IPS-18c (cell line): ENCODE results near the gene RBFOX1.

Experiments
- H3K4me3 ChIP-seq: 2 replicates; pipeline ENCODE4 v1.7.0; 2013; ENCODE audit warnings: low read depth, mild to moderate bottlenecking, low read length, moderate library complexity; ENCODE audit not compliant: insufficient read depth
- H3K9me3 ChIP-seq: one replicate; pipeline ENCODE4 v1.6.1; 2013; ENCODE audit warnings: mild to moderate bottlenecking, low read length, moderate library complexity; ENCODE audit not compliant: control insufficient read depth, insufficient read depth

The RBFOX1 gene

GRCh38 chr16:7422036-7422888 is 89.6 kb downstream of the RBFOX1 start:
- peaks cover under 1% of the 10 kb centered on the region for H3K9me3 ChIP-seq
- no peak overlapping the region for H3K4me3 ChIP-seq

DNA sequence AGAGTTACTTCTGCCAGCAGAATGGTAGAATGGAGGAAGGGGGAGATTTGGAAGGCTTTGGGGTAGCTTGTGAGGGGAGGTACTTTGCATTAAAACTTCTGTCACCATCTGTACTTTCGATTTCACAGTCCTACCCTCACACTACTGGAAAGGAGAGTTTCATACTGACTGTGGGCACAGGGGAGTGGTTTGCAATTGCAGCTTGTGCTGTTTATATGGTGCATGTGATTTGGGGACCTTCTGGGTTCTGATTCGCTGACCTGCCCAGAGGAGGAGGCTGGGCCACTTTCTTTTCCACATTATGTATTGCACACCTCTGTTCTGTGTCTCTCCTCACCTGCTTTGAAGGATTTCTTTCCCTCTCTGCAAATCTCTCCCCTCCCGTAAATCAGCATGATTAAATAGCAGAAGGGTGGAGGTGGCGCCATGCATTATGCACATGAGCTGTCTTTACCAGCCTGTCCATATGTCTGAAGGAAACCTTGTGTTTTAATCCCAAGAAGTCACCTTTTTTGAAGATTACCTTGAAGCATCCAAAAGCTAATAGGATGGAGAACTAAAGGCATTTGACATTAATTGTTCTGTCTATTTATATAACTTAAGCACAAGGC is 90.9 kb downstream of the RBFOX1 start:
- Histone ChIP-seq H3K9me3 (no peaks in the 10 kb centered on the region), H3K4me3 (no peak overlapping the region)

DNA sequence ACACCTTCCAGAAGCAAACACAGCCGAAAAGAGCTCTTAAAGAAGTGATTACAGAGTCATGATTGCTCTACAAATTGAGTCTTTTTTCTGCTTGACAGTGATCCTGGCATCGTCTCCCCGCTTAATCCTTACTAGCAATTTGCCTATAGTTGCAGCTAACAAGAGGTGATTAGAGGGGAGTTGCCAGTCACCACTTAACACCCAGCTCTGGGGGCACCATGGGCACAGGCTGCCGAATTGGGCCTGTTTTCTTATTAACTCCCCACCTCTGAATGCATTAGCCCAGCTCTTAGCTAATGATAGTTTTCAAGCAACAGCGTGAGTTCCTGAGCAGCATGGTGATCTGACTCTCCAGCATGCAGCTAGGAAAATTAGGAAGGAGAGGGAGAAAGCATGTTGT is 93.5 kb downstream of the RBFOX1 start:
- no peaks in the 10 kb centered on the region for H3K9me3 ChIP-seq
- H3K4me3 ChIP-seq = no peak overlapping the region

- Histone ChIP-seq H3K9me3 (no peaks in the 10 kb centered on the region), H3K4me3 (no peak overlapping the region)
These were observed 99.1 kb downstream of the RBFOX1 start for GRCh38 chr16:7431723-7432122.

DNA sequence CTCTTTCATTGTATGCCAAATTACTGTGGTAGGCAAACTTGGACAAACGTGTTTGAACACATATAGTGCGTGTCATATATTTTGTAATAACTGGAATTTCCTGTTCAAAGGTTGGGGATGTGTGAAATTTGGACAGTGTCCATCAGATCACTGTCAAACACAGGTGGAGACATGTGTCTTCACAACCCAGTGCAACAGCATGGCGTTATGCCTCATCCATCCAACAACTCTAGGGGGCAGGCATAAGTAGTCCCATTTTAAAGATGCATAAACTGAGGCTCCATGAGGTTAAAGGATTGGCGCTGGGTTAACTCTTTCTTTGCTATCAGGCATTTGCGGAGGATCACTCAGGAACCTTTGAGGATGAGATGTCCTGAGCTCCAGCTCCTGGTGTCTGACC is 103.7 kb downstream of the RBFOX1 start:
- Histone ChIP-seq H3K9me3 (no peaks in the 10 kb centered on the region), H3K4me3 (no peak overlapping the region)

DNA sequence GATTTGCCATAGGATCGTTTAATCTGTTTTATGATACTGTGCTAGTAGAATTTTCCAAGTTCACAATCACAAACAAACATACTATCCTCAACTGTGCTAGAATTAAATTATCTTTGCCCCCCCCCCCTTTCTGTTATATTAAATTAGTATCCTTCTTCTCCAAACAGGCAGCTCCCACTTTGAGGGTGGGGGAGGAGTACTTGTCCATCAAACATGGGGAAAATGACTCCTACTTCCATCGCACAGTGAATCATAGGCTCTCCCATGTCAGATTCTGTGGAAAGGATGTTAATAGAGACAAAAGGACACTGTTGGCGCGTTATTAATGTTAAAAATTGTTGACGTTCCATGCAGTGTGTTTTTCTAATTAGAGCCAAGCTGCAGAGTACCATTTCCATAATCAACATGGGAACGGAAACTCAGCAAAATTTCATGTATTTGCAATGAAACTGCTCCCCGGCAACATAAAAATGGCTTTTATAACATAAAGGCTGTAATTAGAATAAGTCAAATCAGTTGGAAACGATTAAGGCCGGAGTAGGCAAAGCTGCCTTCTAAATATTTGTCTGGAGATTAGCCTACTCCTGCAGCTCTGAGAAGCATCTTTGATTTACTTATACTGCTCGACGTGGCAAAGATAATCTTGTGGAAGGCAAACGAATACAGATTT is 104.6 kb downstream of the RBFOX1 start:
- Histone ChIP-seq H3K4me3 (no peak overlapping the region), H3K9me3 (no peaks in the 10 kb centered on the region)

DNA sequence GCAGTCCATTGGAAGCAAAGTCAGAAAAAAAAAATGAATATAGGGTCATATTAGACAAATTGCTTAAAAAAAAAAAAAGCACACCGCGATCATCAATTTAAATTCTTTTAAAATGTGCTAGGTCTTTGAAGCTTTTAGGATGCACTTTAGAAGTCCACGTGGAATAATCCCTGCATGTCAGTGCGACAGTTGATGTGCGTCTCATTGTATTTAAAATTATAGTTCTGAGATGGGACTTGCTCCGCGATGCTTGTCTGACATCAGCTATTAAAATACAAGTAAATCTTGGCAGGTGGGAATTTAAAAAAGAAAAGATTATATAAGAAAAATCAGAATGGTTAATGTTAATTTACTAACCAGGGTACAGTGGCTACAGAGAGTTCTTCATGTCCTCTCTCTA is 105.2 kb downstream of the RBFOX1 start:
- Histone ChIP-seq H3K9me3 (no peaks in the 10 kb centered on the region), H3K4me3 (no peak overlapping the region)

DNA sequence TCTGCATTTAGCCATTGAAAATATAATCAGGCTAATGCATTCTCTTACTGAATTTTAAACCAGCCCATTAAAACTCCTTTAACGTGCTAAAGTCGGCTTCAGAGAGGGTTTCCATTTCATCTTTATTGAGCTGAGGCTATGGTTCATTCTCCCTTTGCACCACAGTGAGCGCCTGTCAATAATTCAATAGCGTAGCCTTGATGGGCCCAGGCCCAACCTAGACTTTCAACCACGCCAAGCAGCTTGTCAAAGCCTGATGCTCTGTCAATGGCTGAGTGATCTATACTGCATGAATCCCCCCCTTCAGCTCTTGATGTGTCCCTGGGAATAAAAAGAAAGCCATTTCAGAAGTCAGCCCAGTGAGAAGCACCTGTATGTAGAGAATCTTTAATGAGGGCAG is 106.0 kb downstream of the RBFOX1 start:
- H3K4me3 ChIP-seq = no peak overlapping the region

GRCh38 chr16:7439518-7439917 is 106.9 kb downstream of the RBFOX1 start:
- H3K9me3 ChIP-seq = no peaks in the 10 kb centered on the region
- H3K4me3 ChIP-seq = no peak overlapping the region

More for the DNA sequence above, 106.0 kb downstream of the RBFOX1 start:
- H3K9me3 ChIP-seq = no peaks in the 10 kb centered on the region

DNA sequence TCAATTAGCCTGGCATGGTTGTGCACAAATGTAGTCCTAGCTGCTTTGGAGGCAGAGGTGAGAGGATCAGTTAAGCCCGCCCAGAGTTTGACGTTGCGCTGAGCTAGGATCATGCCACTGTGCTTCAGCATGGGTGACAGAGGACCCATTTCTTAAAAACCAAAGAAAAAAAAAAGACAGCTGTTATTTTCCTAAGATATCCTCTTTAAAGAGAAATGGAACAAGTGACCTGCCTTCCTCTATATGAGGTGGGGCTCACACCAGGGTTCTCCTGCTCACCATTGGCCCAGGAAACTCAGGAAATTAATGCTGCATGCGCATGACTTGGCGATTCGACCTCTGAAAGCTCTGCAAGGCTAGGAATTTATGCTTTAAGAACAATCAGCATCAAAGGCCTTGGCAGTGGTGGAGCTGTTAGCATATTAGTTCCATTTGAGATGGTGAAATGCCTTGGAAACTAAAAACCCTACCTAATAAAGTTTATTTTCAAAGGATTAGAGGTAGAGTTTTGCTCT is 108.3 kb downstream of the RBFOX1 start:
- H3K4me3 ChIP-seq = no peak overlapping the region
- no peaks in the 10 kb centered on the region for H3K9me3 ChIP-seq

- Histone ChIP-seq H3K4me3 (no peak overlapping the region), H3K9me3 (no peaks in the 10 kb centered on the region)
These were observed 109.4 kb downstream of the RBFOX1 start for GRCh38 chr16:7442050-7442449.

DNA sequence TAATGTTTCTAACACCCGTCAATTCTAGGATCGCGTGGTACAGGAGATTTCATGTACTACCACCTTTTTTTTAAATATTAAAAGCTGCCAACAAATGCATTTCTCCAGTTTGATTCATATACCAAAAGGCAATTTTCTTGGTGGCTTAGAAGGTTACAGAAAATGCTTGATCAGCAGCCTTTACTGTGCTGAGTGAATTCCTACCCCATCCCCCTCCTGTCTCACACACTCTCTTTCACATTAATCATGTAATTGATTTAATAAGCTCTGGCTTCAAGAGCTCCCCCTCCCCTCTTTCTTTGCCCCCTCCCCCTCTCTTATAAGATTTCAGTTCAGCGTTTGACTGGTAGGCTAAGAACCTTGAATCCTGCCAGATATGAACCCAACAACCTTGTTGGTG is 110.5 kb downstream of the RBFOX1 start:
- H3K9me3 ChIP-seq = no peaks in the 10 kb centered on the region

GRCh38 chr16:7443648-7444365 is 111.2 kb downstream of the RBFOX1 start:
- no peaks in the 10 kb centered on the region for H3K9me3 ChIP-seq

More for the DNA sequence above, 110.5 kb downstream of the RBFOX1 start:
- H3K4me3 ChIP-seq = no peak overlapping the region

GRCh38 chr16:7449306-7449705 is 116.7 kb downstream of the RBFOX1 start:
- Histone ChIP-seq H3K4me3 (no peak overlapping the region), H3K9me3 (no peaks in the 10 kb centered on the region)

More at GRCh38 chr16:7443648-7444365, 111.2 kb downstream of the RBFOX1 start:
- no peak overlapping the region for H3K4me3 ChIP-seq

DNA sequence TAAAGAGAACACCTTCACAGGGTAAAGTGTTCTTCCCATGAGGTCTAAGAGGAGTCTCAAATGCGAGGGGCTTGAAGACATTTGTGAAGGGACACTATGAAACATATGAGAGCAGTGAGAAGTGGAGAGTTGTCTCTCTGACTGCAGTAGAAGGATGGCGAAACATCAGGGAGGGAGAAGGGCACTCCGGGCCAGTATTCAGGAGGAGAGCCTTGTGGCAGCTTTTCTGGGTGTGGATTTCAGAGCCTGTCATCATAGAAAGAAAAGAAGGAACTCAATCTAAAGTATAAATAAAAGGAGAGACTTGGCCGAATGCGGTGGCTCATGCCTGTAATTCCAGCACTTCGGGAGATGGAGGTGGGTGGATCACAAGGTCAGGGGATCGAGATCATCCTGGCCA is 117.2 kb downstream of the RBFOX1 start:
- Histone ChIP-seq H3K4me3 (no peak overlapping the region), H3K9me3 (peaks cover under 1% of the 10 kb centered on the region)

DNA sequence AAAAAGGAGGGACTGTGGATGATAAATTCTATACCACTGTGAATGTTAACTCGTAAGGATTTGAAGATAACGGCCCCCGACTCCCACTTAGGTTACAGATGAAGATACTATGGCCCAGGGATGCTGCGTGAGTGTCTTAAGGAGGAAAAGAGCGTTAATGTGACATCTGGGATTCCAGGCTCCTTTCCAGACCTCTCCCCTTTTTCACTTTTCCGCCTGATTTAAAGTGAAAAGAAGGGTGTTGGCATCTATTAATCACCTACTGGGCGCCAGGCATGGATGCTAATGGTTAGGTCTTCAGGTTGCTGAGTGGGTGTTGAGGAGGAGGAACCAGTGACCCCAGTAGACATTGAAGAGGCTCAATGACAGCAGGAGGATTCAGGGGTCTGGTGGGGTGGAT is 117.8 kb downstream of the RBFOX1 start:
- no peak overlapping the region for H3K4me3 ChIP-seq
- peaks cover 3% of the 10 kb centered on the region for H3K9me3 ChIP-seq

GRCh38 chr16:7452090-7452489 is 119.4 kb downstream of the RBFOX1 start:
- H3K4me3 ChIP-seq = no peak overlapping the region

More at GRCh38 chr16:7452090-7452489, 119.4 kb downstream of the RBFOX1 start:
- peaks cover 3% of the 10 kb centered on the region for H3K9me3 ChIP-seq
